Astrocyte (in vitro differentiated cells and primary cell): Measurements from ENCODE around the gene PIWIL1.

Experiments
- EZH2 ChIP-seq: IDR thresholded peaks from 2 replicates; pipeline ENCODE4 v1.6.1; 2012; ENCODE audit warnings: mild to moderate bottlenecking, low read length, inconsistent platforms; ENCODE audit not compliant: insufficient read depth
- TF ChIP-seq, protein P1 (sequence below): IDR thresholded peaks from 2 replicates; pipeline ENCODE4 v1.5.1; 2011; ENCODE audit warnings: low read depth, mild to moderate bottlenecking, inconsistent platforms, low read length, moderate library complexity; ENCODE audit not compliant: insufficient read depth

DNA sequence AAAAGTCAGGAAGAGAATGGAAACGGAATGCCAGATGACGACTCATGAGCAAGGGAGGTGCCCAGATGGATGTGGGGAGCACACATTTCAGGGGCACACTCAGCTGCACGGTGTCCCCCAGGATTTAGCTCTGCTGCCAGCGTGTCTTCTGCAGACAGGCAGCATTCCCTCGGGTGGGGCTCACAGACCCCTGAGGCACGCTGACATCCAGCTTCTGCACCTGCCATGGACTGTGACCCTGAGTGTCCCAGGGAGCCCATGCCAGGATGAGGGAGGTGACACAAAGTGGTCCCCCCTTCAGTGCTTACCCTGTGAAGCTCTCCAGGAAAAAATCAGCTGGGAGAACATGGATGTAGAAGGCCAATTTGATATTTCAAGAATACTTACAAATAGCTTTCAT, 84.2 kb downstream of the PIWIL1 start:
- TF ChIP-seq, protein P1, sequence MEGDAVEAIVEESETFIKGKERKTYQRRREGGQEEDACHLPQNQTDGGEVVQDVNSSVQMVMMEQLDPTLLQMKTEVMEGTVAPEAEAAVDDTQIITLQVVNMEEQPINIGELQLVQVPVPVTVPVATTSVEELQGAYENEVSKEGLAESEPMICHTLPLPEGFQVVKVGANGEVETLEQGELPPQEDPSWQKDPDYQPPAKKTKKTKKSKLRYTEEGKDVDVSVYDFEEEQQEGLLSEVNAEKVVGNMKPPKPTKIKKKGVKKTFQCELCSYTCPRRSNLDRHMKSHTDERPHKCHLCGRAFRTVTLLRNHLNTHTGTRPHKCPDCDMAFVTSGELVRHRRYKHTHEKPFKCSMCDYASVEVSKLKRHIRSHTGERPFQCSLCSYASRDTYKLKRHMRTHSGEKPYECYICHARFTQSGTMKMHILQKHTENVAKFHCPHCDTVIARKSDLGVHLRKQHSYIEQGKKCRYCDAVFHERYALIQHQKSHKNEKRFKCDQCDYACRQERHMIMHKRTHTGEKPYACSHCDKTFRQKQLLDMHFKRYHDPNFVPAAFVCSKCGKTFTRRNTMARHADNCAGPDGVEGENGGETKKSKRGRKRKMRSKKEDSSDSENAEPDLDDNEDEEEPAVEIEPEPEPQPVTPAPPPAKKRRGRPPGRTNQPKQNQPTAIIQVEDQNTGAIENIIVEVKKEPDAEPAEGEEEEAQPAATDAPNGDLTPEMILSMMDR, result no peak
- TF ChIP-seq EZH2, result no peak
